ENCODE measurements around the gene OVCA2. TPM values are rescaled to one million over a fixed set of nuclear protein-coding genes. Genes with fewer than 3 reads are reported as not detected.

The OVCA2 gene
- total and polyA plus RNA-seq, 12 donors, result 37.2 to 155 (median 64.0) TPM

DNA sequence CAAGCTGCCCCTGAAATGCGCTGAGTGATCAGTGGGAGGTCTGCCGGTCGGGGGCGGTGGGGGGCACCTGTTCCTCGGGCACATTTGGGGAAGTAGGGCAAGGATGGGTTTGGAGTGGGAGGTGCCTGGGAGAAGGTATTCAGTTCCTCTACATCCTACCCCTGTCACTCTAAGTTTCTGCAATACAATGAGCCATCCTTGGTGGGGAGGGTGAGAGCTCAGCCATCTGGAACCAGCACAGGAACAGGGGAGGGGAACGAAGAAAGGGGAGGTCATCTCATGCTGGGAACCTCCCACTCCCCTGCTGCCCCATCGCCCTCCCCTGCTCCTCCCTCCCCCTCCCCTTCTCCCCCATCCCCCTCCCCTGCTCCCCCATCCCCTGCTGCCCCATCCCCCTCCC lies 7.7 kb upstream of the OVCA2 start:
- TF ChIP-seq, protein P1, sequence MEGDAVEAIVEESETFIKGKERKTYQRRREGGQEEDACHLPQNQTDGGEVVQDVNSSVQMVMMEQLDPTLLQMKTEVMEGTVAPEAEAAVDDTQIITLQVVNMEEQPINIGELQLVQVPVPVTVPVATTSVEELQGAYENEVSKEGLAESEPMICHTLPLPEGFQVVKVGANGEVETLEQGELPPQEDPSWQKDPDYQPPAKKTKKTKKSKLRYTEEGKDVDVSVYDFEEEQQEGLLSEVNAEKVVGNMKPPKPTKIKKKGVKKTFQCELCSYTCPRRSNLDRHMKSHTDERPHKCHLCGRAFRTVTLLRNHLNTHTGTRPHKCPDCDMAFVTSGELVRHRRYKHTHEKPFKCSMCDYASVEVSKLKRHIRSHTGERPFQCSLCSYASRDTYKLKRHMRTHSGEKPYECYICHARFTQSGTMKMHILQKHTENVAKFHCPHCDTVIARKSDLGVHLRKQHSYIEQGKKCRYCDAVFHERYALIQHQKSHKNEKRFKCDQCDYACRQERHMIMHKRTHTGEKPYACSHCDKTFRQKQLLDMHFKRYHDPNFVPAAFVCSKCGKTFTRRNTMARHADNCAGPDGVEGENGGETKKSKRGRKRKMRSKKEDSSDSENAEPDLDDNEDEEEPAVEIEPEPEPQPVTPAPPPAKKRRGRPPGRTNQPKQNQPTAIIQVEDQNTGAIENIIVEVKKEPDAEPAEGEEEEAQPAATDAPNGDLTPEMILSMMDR (IDR thresholded peaks at IDR 0.05), result no peak
- TF ChIP-seq POLR2A (IDR thresholded peaks at IDR 0.05), result no peak
- no peak overlapping the region for H3K27ac ChIP-seq
- WGBS, 4 donors, result 79 to 92% (median 79%) methylated on average over 5 to 7 of the region's 7 CpGs; no CpG with 5 or more reads in 1 of the 4 donors

DNA sequence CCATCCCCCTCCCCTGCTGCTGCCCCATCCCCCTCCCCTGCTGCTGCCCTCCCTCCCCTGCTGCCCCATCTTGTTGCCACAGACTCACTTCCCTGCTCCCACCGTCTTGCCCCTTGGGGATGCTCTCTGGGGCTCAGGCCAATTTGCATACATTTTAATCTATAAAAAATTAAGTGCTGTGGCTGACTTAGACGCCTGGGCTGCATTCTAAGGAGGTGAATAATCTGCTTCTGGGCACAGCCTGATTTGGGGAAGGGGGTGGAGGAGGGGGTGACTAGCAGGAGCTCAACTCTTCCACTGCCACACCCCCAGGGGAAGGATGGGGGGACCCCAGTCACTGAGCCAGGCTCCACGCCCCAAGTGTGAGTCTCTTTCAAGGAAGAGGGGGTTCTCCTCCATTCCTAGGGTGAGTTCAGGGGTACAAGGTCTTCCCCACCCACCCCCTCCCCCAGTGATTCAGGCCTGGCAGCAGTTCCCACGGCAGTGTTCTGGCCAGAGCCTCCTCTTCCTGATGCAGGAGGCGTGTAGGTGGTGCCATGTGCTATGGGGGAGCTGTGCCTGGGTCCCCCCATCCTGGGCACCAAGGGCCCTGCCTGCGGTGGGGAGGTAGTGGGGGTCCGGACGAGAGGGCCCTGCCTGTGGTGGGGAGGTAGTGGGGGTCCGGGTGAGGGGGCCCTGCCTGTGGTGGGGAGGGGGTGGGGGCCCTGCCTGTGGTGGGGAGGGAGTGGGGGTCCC lies 6.8 kb upstream of the OVCA2 start:
- Histone ChIP-seq H3K27me3 (no peaks in the 10 kb centered on the region), H3K36me3 (replicated peaks in 1 of 2) (peaks cover 0 to 32% of the 10 kb centered on the region in 2 donors), H3K4me3 (no peak overlapping the region), H3K27ac (no peak overlapping the region), H3K4me1 (replicated peaks in 1 of 2) (peaks cover 0 to 7% of the 10 kb centered on the region in 2 donors), H3K9me3 (replicated peaks in 1 of 3) (no peaks in the 10 kb centered on the region)
- intact Hi-C loops (cut with DNase I), result no loop called here
- DNase-seq, result no peak
- no peak for TF ChIP-seq POLR2A (IDR thresholded peaks at IDR 0.05)
- TF ChIP-seq, protein P1 (IDR thresholded peaks at IDR 0.05), result no peak
- WGBS, 4 donors, result 56 to 73% (median 62%) methylated on average over 2 to 9 of the region's 9 CpGs

More for the DNA sequence above, 7.7 kb upstream of the OVCA2 start:
- H3K9me3 ChIP-seq (replicated peaks in 1 of 3), result no peaks in the 10 kb centered on the region
- no peak overlapping the region for H3K4me3 ChIP-seq
- intact Hi-C loops (cut with DNase I), result no loop called here
- peaks cover 4 to 7% of the 10 kb centered on the region in 2 donors for H3K4me1 ChIP-seq (replicated peaks in 1 of 2)
- peaks cover 0 to 30% of the 10 kb centered on the region in 2 donors for H3K36me3 ChIP-seq (replicated peaks in 1 of 2)
- H3K27me3 ChIP-seq, result no peaks in the 10 kb centered on the region
- DNase-seq, result no peak

DNA sequence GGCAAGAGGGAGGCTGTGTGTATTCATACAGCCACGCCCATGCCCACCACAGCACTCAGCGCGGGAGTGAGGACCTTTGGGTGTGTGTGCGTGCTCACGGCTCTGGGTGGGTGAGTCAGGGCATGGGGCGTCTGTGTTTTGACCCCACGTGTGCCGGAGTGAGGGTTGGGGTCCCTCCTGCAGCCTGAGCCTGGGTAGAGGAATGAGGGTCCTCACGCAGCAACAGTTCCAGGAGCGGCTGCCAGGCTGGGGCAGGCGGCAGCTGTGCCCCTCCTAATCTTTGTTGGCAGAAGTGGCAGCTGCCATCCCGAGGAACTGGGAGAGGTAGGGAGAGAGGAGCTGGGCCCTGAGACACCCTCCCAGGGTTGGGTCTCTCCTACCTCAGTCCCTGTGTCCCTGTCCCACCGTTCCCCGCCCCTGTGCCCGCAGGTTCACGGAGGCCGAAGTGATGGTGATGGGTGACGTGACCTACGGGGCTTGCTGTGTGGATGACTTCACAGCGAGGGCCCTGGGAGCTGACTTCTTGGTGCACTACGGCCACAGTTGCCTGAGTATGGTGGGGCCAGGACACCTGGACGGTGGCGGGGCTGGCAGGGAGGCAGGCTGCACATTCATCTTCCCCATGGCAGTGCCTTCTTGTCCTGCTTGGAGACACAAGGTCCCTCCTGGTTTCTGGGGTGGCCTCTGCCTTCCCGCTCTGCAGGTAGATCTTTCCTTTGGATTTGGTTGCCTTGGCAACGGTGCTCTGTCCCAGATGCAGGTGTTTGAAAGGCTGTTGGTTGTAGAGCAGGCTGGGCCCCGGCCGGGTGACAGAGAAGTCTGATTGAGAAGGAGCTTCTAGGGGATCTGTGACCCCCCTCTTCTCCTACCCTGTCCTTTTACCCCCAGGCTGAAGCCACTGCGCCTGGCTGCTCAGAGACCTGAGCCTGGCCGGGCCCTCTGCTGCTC lies 6.0 kb upstream of the OVCA2 start:
- peaks cover 0 to 39% of the 10 kb centered on the region in 2 donors for H3K36me3 ChIP-seq (replicated peaks in 1 of 2)
- peaks cover 3 to 5% of the 10 kb centered on the region in 2 donors for H3K4me1 ChIP-seq (replicated peaks in 1 of 2)
- intact Hi-C loops (cut with DNase I), result no loop called here
- no peak overlapping the region for H3K27ac ChIP-seq
- H3K27me3 ChIP-seq, result no peaks in the 10 kb centered on the region
- no peak overlapping the region for H3K4me3 ChIP-seq
- H3K9me3 ChIP-seq (replicated peaks in 1 of 3), result no peaks in the 10 kb centered on the region
- DNase-seq, result no peak
- TF ChIP-seq, protein P1 (IDR thresholded peaks at IDR 0.05), result no peak
- TF ChIP-seq POLR2A (IDR thresholded peaks at IDR 0.05), result no peak
- WGBS, 4 donors, result 80 to 92% (median 90%) methylated on average over 4 to 29 of the region's 29 CpGs

DNA sequence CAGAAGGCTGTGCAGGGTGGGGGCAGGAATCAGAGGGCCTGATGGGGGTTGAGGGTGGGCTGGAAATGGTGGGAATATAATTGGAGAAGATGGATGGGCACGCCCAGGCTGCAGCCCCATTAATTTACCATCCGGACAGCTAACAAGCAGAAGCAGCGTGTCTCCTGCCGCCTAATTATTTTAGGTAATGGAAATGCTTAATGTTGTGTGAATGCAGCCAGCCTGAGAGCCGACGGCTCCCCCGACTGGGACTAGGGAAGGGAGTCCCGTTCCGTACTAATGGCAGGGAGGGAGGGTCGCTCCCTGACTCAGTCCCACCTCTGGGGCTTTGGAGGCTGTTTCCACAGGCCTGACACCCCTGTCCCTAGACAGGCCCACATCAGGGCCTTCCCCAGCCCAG lies 4.7 kb upstream of the OVCA2 start:
- H3K36me3 ChIP-seq (replicated peaks in 1 of 2), result peaks cover 0 to 39% of the 10 kb centered on the region in 2 donors
- WGBS, 4 donors, result 86 to 92% (median 88%) methylated on average over 9 to 10 of the region's 10 CpGs
- DNase-seq, result no peak
- no peaks in the 10 kb centered on the region for H3K27me3 ChIP-seq
- TF ChIP-seq, protein P1 (IDR thresholded peaks at IDR 0.05), result no peak
- no peak for TF ChIP-seq POLR2A (IDR thresholded peaks at IDR 0.05)
- intact Hi-C loops (cut with DNase I), result no loop called here
- no peaks in the 10 kb centered on the region for H3K9me3 ChIP-seq (replicated peaks in 1 of 3)
- H3K4me3 ChIP-seq, result no peak overlapping the region
- H3K4me1 ChIP-seq (replicated peaks in 1 of 2), result peaks cover 8 to 10% of the 10 kb centered on the region in 2 donors
- H3K27ac ChIP-seq, result no peak overlapping the region

Measured in adrenal gland (tissue), 12 donors.